ENCODE results near the gene SCT. TPM values are rescaled to one million over a fixed set of nuclear protein-coding genes. Genes with fewer than 3 reads are reported as not detected.

The SCT gene
- total RNA-seq, 1 experiment from 2014 or later, result not detected

DNA sequence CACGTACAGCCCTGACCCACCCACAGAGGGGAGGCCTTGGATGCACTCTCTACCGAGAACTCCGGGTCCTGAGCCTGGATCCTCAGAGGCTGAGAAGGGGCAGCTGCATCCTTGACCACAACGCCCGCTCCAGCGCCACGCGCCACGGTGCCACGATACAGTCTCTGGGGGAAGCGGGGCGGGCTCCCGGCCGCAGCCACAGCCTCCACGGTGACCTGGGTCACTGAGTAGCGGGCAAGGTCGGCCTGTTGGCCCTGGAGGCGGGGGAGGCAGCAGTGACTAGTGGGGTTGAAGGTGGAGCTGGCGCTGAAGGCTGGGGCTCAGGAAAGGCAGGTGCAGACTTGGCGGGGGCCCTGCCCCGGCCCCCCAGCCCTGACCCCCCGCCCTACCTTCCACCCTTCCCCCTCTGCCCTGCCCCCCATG lies 7.3 kb downstream of the SCT start:
- Histone ChIP-seq H3K9me3 (ENCODE audit: low read depth, low read length, poor library complexity, severe bottlenecking) (no peaks in the 10 kb centered on the region), H3K36me3 (ENCODE audit: insufficient read depth, low read length, poor library complexity, severe bottlenecking) (no peaks in the 10 kb centered on the region), H3K27me3 (replicated peaks; ENCODE audit: insufficient read depth, low read depth, low read length, poor library complexity) (no peaks in the 10 kb centered on the region), H3K4me3 (ENCODE audit: low read depth, low read length, poor library complexity, severe bottlenecking) (no peak overlapping the region), H3K4me1 (ENCODE audit: insufficient read depth, low read length, poor library complexity, severe bottlenecking) (no peaks in the 10 kb centered on the region), H3K27ac (ENCODE audit: low read depth, low read length, poor library complexity, severe bottlenecking) (no peak overlapping the region)
- DNase-seq (ENCODE audit: low spot score), result no peak
- BruUV-seq (replicated peaks), result no TSS peak
- intact Hi-C loops (cut with micrococcal nuclease; ENCODE audit: unreplicated experiment), result no loop called here
- ChIA-PET CTCF (no interaction called here), POLR2A (ENCODE audit: low non-redundant PET) (no interaction called here)
- TF ChIP-seq EZH2 (IDR thresholded peaks at IDR 0.05; ENCODE audit: borderline replicate concordance, low read depth, low read length, poor library complexity, severe bottlenecking), result no peak
- TF ChIP-seq, protein P1, sequence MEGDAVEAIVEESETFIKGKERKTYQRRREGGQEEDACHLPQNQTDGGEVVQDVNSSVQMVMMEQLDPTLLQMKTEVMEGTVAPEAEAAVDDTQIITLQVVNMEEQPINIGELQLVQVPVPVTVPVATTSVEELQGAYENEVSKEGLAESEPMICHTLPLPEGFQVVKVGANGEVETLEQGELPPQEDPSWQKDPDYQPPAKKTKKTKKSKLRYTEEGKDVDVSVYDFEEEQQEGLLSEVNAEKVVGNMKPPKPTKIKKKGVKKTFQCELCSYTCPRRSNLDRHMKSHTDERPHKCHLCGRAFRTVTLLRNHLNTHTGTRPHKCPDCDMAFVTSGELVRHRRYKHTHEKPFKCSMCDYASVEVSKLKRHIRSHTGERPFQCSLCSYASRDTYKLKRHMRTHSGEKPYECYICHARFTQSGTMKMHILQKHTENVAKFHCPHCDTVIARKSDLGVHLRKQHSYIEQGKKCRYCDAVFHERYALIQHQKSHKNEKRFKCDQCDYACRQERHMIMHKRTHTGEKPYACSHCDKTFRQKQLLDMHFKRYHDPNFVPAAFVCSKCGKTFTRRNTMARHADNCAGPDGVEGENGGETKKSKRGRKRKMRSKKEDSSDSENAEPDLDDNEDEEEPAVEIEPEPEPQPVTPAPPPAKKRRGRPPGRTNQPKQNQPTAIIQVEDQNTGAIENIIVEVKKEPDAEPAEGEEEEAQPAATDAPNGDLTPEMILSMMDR (conservative IDR thresholded peaks at IDR 0.05; ENCODE audit: low read depth, low read length), result no peak

DNA sequence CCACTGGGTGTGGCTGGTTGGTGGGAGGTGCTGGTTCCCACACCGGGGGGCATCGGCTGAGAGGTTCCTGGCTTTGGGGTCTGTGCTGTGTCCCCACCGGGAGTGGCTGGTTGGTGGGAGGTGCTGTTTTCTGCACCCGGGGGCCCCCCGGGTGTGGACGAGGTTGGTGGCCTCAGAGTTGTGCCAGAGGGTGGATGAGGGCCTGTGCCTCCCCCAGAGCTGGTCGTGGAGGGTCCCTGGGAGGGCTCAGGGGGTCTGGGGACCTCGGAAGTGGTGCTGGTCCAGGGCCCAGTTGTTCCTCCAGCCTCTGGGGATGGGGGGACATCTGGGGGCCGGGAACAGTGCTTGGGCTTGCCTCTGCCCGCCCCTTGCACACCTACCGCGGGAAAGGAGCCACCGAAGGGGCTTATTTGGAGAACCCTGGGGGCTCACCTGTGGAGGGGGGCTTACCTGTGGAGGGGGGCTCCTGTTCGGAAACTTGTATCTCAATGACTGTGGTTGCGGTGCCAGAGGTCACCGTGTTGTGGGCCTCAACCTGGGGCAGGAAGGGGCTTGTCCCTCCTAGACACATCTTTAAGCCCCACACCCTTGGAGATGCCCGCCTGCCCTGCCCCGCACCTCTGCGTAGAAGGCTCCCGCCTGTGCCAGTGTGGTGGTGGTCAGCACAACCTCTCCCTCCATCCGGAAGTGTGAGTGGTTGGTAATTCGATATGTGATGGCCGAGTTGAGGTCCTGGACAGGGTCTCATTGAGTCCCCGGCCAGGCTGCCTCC lies 7.9 kb downstream of the SCT start:
- ChIA-PET CTCF (no interaction called here), POLR2A (ENCODE audit: low non-redundant PET) (no interaction called here)
- no TSS peak for BruUV-seq (replicated peaks)
- intact Hi-C loops (cut with micrococcal nuclease; ENCODE audit: unreplicated experiment), result no loop called here
- H3K36me3 ChIP-seq (ENCODE audit: insufficient read depth, low read length, poor library complexity, severe bottlenecking), result no peaks in the 10 kb centered on the region
- H3K27me3 ChIP-seq (replicated peaks; ENCODE audit: insufficient read depth, low read depth, low read length, poor library complexity), result no peaks in the 10 kb centered on the region
- no peak for TF ChIP-seq EZH2 (IDR thresholded peaks at IDR 0.05; ENCODE audit: borderline replicate concordance, low read depth, low read length, poor library complexity, severe bottlenecking)
- TF ChIP-seq, protein P1 (conservative IDR thresholded peaks at IDR 0.05; ENCODE audit: low read depth, low read length), result no peak
- no peaks in the 10 kb centered on the region for H3K4me1 ChIP-seq (ENCODE audit: insufficient read depth, low read length, poor library complexity, severe bottlenecking)
- DNase-seq (ENCODE audit: low spot score), result no peak
- H3K27ac ChIP-seq (ENCODE audit: low read depth, low read length, poor library complexity, severe bottlenecking), result no peak overlapping the region
- H3K4me3 ChIP-seq (ENCODE audit: low read depth, low read length, poor library complexity, severe bottlenecking), result no peak overlapping the region
- H3K9me3 ChIP-seq (ENCODE audit: low read depth, low read length, poor library complexity, severe bottlenecking), result no peaks in the 10 kb centered on the region

DNA sequence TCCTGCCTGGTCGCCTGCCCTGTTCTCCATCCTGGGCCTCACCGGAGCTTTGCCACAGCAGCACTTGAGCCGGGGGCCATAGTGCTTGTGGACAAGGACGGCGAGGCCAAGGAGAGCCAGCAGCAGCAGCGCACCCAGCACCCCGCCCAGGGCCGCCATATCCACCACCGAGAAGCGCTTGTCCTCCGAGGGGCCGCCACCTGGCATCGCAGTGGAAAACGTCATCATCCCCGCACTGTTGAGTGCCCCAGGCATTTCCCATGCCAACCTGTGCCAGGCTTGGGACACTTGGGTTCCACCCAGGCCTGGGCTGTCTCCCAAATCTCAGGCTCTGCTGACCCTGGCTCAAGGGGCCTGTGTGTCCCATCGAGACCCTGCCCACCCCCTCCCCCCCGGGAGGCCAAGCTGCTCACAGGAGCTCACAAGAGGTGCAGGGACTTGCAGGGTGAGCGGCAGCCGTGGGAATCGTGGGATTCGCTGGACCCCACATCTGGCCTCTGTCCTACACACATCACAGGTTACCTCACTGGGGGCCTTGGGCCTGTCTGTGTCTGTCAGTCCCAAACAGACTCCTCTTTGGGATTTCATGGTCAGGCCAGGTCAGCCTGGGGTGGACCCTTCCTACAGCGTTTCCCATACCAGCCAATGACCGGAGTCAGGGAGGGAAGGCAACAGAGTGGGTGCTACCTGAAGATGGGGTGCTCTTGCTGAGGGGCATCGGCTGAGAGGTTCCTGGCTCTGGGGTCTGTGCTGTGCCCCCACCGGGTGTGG lies 8.9 kb downstream of the SCT start:
- Histone ChIP-seq H3K9me3 (ENCODE audit: low read depth, low read length, poor library complexity, severe bottlenecking) (no peaks in the 10 kb centered on the region), H3K27me3 (replicated peaks; ENCODE audit: insufficient read depth, low read depth, low read length, poor library complexity) (no peaks in the 10 kb centered on the region), H3K4me3 (ENCODE audit: low read depth, low read length, poor library complexity, severe bottlenecking) (no peak overlapping the region), H3K4me1 (ENCODE audit: insufficient read depth, low read length, poor library complexity, severe bottlenecking) (no peaks in the 10 kb centered on the region), H3K36me3 (ENCODE audit: insufficient read depth, low read length, poor library complexity, severe bottlenecking) (peaks cover 2% of the 10 kb centered on the region), H3K27ac (ENCODE audit: low read depth, low read length, poor library complexity, severe bottlenecking) (no peak overlapping the region)
- no TSS peak for BruUV-seq (replicated peaks)
- no peak for DNase-seq (ENCODE audit: low spot score)
- ChIA-PET POLR2A (ENCODE audit: low non-redundant PET) (no interaction called here), CTCF (no interaction called here)
- intact Hi-C loops (cut with micrococcal nuclease; ENCODE audit: unreplicated experiment), result no loop called here
- TF ChIP-seq, protein P1 (conservative IDR thresholded peaks at IDR 0.05; ENCODE audit: low read depth, low read length), result no peak
- no peak for TF ChIP-seq EZH2 (IDR thresholded peaks at IDR 0.05; ENCODE audit: borderline replicate concordance, low read depth, low read length, poor library complexity, severe bottlenecking)
